Activated CD8-positive, alpha-beta memory T cell treated with anti-CD3 and anti-CD28 coated beads, Interleukin-2, amount 50 U/mL, for 1 hour (primary cell): ENCODE data around the gene C6orf62.
"Not testable (repeated sequence)": the region's sequence is repeated elsewhere in the genome, so short reads cannot be mapped to it uniquely, and the experiment has no call there.

Experiments used
- DNase-seq: peaks from one replicate; pipeline ENCODE4 v3.0.0-alpha.2; 2020; ENCODE audit errors: extremely low read depth

The C6orf62 gene

GRCh38 chr6:24719125-24719971 is at the start of gene C6orf62:
Gene C6orf62, minus strand, starts transcription at chr6:24719154. Its CDS starts 486 bp downstream, at chr6:24718668.
- no peak for DNase-seq

GRCh38 chr6:24768361-24768760 is 49.4 kb upstream of the C6orf62 start:
- no peak for DNase-seq

- DNase-seq, result no peak
Measured at GRCh38 chr6:24766680-24767462, 47.9 kb upstream of the C6orf62 start.

GRCh38 chr6:24765968-24766367 is 47.0 kb upstream of the C6orf62 start:
- DNase-seq, result not testable (repeated sequence)

- not testable (repeated sequence) for DNase-seq
Measured at GRCh38 chr6:24764833-24765828, 46.2 kb upstream of the C6orf62 start.

GRCh38 chr6:24763578-24763977 is 44.6 kb upstream of the C6orf62 start:
- no peak for DNase-seq

GRCh38 chr6:24761851-24762250 is 42.9 kb upstream of the C6orf62 start:
- DNase-seq, result no peak

- DNase-seq, result no peak
Measured at GRCh38 chr6:24761193-24761835, 42.4 kb upstream of the C6orf62 start.

GRCh38 chr6:24760210-24760609 is 41.3 kb upstream of the C6orf62 start:
- DNase-seq, result no peak

GRCh38 chr6:24759718-24760117 is 40.8 kb upstream of the C6orf62 start:
- no peak for DNase-seq

GRCh38 chr6:24757611-24758010 is 38.7 kb upstream of the C6orf62 start:
- no peak for DNase-seq

GRCh38 chr6:24755279-24755678 is 36.3 kb upstream of the C6orf62 start:
- DNase-seq, result no peak

GRCh38 chr6:24754378-24754777 is 35.4 kb upstream of the C6orf62 start:
- DNase-seq, result not testable (repeated sequence)

GRCh38 chr6:24753545-24753944 is 34.6 kb upstream of the C6orf62 start:
- no peak for DNase-seq

GRCh38 chr6:24752917-24753492 is 34.1 kb upstream of the C6orf62 start:
- DNase-seq, result no peak

GRCh38 chr6:24752503-24752902 is 33.5 kb upstream of the C6orf62 start:
- DNase-seq, result no peak

GRCh38 chr6:24750878-24751277 is 31.9 kb upstream of the C6orf62 start:
- not testable (repeated sequence) for DNase-seq

GRCh38 chr6:24749297-24749696 is 30.3 kb upstream of the C6orf62 start:
- DNase-seq, result no peak

GRCh38 chr6:24744911-24745310 is 26.0 kb upstream of the C6orf62 start:
- DNase-seq, result no peak

GRCh38 chr6:24743944-24744335 is 25.0 kb upstream of the C6orf62 start:
- DNase-seq, result no peak
